ENCODE results near the gene G3BP2. TPM values are rescaled to one million over a fixed set of nuclear protein-coding genes. Genes with fewer than 3 reads are reported as not detected.
"Not testable (repeated sequence)": the region's sequence is repeated elsewhere in the genome, so short reads cannot be mapped to it uniquely, and the experiment has no call there.

The G3BP2 gene
- total RNA-seq: 100 to 1,000 TPM; 249 to 251 TPM

GRCh38 chr4:75673027-75673958 lies at the start of gene G3BP2:
TSS of gene G3BP2 (minus strand) at chr4:75673411. CDS start at chr4:75662025, 11,386 bp downstream.
- H3K4me3 Mint-ChIP-seq: peak within 1 kb of the TSS; percentile 99

DNA sequence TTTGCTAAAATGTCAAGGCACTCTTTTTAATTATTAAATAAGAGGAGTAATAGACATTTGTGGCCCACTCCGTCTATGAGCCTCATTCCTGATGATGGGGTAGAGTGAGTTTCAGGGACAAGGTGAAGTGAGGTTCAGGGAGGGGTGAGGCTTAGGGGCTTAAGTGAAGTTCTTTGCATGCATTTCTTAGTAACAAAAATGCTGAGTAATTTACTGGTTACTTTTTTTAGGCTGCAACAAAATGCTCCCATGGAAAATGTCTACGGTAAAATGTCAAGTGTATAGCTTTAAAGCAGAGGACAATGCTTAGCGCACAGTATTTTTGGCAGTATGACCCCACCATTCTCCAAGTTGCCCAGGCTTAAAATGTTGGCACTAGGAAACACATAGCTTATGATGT lies 49.2 kb upstream of the G3BP2 start:
- Mint-ChIP-seq H3K4me1 (peaks cover 42% of the 10 kb centered on the region), H3K27ac (no peak overlapping the region), H3K4me3 (no peak overlapping the region), H3K36me3 (peaks cover 9% of the 10 kb centered on the region), H3K27me3 (no peaks in the 10 kb centered on the region), H3K9me3 (no peaks in the 10 kb centered on the region)
- no peak for DNase-seq

More at GRCh38 chr4:75673027-75673958, at the start of gene G3BP2:
- peak; percentile 97 for DNase-seq
- peaks cover 39% of the 10 kb centered on the region for H3K4me1 Mint-ChIP-seq
- H3K27me3 Mint-ChIP-seq: no peaks in the 10 kb centered on the region
- H3K36me3 Mint-ChIP-seq: peaks cover 28% of the 10 kb centered on the region
- H3K9me3 Mint-ChIP-seq: no peaks in the 10 kb centered on the region
- peak within 1 kb of the TSS; percentile 99 for H3K27ac Mint-ChIP-seq

DNA sequence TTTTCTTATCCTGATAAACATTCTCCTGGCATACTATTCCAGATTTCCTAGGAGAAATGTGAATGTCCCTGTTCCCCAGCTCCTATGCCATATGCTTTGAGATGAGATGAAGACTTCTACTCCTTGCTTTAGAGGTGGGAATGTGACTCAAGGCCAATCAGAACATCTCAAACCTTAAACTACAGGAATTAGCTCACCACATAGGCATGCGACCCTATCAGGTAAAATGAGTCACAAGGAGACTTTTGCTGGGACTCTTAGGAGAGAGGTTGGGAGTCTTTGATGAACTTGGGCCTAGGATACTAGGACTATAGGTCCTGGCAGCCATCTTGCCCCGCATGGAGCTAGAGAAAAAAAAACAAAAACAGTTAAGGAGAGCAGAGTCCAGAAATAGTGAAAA lies 45.3 kb upstream of the G3BP2 start:
- peaks cover 2% of the 10 kb centered on the region for H3K36me3 Mint-ChIP-seq
- H3K27ac Mint-ChIP-seq: no peak overlapping the region
- no peak overlapping the region for H3K4me3 Mint-ChIP-seq
- H3K27me3 Mint-ChIP-seq: no peaks in the 10 kb centered on the region
- no peaks in the 10 kb centered on the region for H3K9me3 Mint-ChIP-seq
- DNase-seq: no peak
- H3K4me1 Mint-ChIP-seq: peaks cover 27% of the 10 kb centered on the region

GRCh38 chr4:75717408-75717807 lies 44.2 kb upstream of the G3BP2 start:
- DNase-seq: no peak
- Mint-ChIP-seq H3K4me3 (no peak overlapping the region), H3K36me3 (peaks cover 2% of the 10 kb centered on the region), H3K27me3 (no peaks in the 10 kb centered on the region), H3K4me1 (peaks cover 19% of the 10 kb centered on the region), H3K27ac (no peak overlapping the region), H3K9me3 (no peaks in the 10 kb centered on the region)

GRCh38 chr4:75716054-75716453 lies 42.8 kb upstream of the G3BP2 start:
- H3K27me3 Mint-ChIP-seq, H3K27ac Mint-ChIP-seq, H3K9me3 Mint-ChIP-seq, H3K36me3 Mint-ChIP-seq, DNase-seq, H3K4me3 Mint-ChIP-seq: not testable (repeated sequence)
- H3K4me1 Mint-ChIP-seq: peaks cover 12% of the 10 kb centered on the region

DNA sequence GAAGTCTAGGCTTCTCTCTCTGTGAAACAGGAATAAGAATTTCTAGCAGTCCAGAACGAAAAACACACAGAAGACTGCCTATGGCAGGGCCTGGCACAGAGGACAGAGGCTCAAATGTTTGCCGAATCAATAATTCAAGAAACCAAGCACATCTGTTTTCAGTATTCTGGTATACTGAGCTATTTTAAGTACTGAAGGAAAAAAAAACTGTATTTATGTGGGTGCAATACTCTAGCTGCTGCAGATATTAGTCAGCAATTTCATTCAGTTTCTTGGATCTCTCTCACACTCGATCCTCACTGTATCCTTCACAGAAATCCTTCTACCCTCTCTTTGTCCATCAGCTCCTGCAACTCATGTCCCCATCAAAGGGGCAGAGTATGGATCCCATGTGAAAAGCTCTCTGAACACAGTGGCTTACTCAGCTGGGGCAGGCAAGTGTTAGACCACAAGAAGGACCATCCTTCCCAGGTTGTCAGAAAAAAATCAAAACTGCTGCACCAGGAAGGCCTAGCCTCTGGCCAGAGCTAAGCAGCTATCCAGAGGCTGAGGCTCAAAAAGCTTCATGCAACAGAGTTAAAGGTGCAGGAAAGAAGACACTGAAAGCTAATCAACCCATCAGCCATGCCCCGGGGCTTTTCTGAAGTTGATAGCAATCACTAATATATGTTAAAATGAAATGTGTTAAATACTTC lies 42.0 kb upstream of the G3BP2 start:
- no peak overlapping the region for H3K4me3 Mint-ChIP-seq
- DNase-seq: no peak
- H3K27me3 Mint-ChIP-seq: no peaks in the 10 kb centered on the region
- H3K4me1 Mint-ChIP-seq: peaks cover 12% of the 10 kb centered on the region
- no peaks in the 10 kb centered on the region for H3K9me3 Mint-ChIP-seq
- peaks cover 2% of the 10 kb centered on the region for H3K36me3 Mint-ChIP-seq
- no peak overlapping the region for H3K27ac Mint-ChIP-seq

- Mint-ChIP-seq H3K27me3 (no peaks in the 10 kb centered on the region), H3K9me3 (no peaks in the 10 kb centered on the region), H3K4me1 (peaks cover 14% of the 10 kb centered on the region), H3K36me3 (peaks cover 2% of the 10 kb centered on the region), H3K27ac (no peak overlapping the region), H3K4me3 (no peak overlapping the region)
- no peak for DNase-seq
Observed at GRCh38 chr4:75714704-75715103, 41.5 kb upstream of the G3BP2 start.

DNA sequence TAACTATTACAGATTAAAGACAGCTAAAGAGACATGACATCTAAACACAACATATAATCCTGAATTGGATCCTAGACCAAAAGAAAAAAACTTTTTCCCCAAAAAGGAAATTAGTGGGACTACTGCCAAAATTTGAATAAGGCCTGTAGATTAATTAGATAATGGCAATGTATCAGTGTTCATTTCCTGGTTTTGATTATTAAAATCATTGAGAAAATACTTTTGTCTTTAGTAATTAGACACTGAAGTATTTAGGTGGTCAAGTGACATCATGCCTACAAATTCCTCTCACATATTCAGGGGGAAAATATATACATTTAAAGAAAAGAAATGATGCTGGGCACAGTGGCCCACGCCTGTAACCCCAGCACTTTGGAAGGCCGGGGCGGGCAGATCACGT lies 40.8 kb upstream of the G3BP2 start:
- DNase-seq: no peak
- H3K36me3 Mint-ChIP-seq: peaks cover 2% of the 10 kb centered on the region
- H3K9me3 Mint-ChIP-seq: no peaks in the 10 kb centered on the region
- H3K27me3 Mint-ChIP-seq: no peaks in the 10 kb centered on the region
- H3K27ac Mint-ChIP-seq: no peak overlapping the region
- H3K4me3 Mint-ChIP-seq: no peak overlapping the region
- peaks cover 14% of the 10 kb centered on the region for H3K4me1 Mint-ChIP-seq

DNA sequence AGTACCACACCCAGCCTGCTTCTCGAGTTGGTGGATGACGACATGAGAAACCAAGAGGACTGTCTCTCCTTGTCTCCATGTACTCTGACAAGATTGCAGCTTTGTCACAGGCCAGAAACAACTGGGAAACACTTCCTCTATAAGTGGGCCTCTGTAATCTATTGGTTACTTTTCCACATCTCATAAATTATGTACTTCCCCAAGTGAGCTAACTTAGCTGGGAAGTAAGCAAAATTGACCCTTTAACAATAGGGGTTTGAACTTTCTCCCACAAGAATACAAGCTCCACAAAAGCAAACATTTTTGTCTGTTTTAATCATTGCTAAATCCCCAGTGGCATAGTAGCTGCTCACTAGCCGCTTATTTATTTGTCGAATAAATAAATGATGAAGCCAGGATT lies 37.0 kb upstream of the G3BP2 start:
- Mint-ChIP-seq H3K9me3 (no peaks in the 10 kb centered on the region), H3K36me3 (no peaks in the 10 kb centered on the region), H3K27ac (no peak overlapping the region), H3K4me1 (peaks cover 18% of the 10 kb centered on the region), H3K27me3 (no peaks in the 10 kb centered on the region), H3K4me3 (no peak overlapping the region)
- DNase-seq: no peak

DNA sequence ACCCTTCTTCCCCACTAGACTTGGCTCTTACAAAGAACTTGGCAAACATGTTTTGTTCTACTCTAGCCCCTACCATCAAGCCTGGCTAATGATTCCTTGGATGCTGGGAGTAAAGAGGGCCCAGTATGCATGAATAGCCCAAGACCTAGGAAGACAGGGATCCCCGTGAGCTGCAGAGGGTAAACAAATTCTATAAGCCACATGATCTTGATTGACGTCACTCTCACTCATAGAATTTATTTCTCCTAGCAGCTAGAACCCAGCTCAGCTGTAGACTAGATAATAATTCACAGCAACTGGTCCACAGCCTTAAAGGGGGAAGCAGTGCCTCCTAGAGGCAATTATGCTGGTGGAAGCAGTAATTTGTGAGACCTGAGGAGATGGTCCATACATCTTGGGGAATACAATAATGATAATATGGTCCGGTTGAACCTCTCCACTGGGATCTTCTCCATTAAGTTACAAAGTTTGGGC lies 35.0 kb upstream of the G3BP2 start:
- Mint-ChIP-seq H3K4me3 (no peak overlapping the region), H3K27ac (peak overlapping the region; percentile 61)

GRCh38 chr4:75705198-75705977 lies 32.2 kb upstream of the G3BP2 start:
- no peak overlapping the region for H3K4me3 Mint-ChIP-seq
- H3K27me3 Mint-ChIP-seq: no peaks in the 10 kb centered on the region
- H3K4me1 Mint-ChIP-seq: peaks cover 9% of the 10 kb centered on the region
- no peak for DNase-seq
- no peaks in the 10 kb centered on the region for H3K9me3 Mint-ChIP-seq
- no peak overlapping the region for H3K27ac Mint-ChIP-seq
- H3K36me3 Mint-ChIP-seq: no peaks in the 10 kb centered on the region

More for the DNA sequence above, 35.0 kb upstream of the G3BP2 start:
- H3K9me3 Mint-ChIP-seq: no peaks in the 10 kb centered on the region
- peak; percentile 44 for DNase-seq
- H3K36me3 Mint-ChIP-seq: no peaks in the 10 kb centered on the region
- H3K27me3 Mint-ChIP-seq: no peaks in the 10 kb centered on the region
- H3K4me1 Mint-ChIP-seq: peaks cover 11% of the 10 kb centered on the region

- Mint-ChIP-seq H3K9me3 (no peaks in the 10 kb centered on the region), H3K27ac (no peak overlapping the region), H3K27me3 (no peaks in the 10 kb centered on the region), H3K4me1 (peaks cover 16% of the 10 kb centered on the region), H3K4me3 (no peak overlapping the region), H3K36me3 (no peaks in the 10 kb centered on the region)
- no peak for DNase-seq
Observed at GRCh38 chr4:75702919-75703411, 29.8 kb upstream of the G3BP2 start.

DNA sequence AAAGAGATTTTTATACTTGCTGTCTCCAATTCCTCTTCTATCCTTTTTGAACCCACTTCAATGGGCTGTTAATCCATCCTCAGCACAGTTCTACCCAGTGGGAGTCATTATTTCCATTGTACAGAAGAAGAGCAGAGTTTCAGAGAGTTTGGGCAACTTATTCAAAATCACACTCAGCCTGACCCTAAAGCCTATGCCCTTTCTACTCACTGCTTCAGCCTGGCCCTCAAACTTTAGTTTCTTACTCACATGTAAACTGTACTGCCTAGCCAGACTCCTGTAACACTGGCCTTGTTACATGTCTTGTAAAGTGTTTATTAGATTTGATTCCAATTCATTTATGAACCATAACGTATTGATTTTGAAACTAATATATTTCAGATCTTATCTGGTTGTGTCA lies 26.1 kb upstream of the G3BP2 start:
- H3K4me1 Mint-ChIP-seq: peaks cover 37% of the 10 kb centered on the region
- H3K4me3 Mint-ChIP-seq: no peak overlapping the region
- H3K27me3 Mint-ChIP-seq: no peaks in the 10 kb centered on the region
- no peak for DNase-seq
- H3K9me3 Mint-ChIP-seq: no peaks in the 10 kb centered on the region
- peak overlapping the region; percentile 76 for H3K27ac Mint-ChIP-seq
- H3K36me3 Mint-ChIP-seq: peaks cover 3% of the 10 kb centered on the region

DNA sequence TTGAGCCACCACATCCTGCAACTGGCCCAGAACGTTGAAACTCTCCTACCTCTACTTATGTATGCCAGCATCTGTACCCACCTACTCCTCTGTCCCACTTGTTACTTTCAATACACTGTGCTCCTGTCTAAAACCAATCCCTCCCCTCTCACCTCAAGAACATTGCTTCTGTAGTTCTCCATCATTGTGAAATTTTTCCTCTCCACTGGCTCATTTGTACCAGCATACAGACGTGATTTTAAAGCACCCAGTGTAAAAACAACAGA lies 25.7 kb upstream of the G3BP2 start:
- no peaks in the 10 kb centered on the region for H3K9me3 Mint-ChIP-seq
- peaks cover 6% of the 10 kb centered on the region for H3K36me3 Mint-ChIP-seq
- no peak for DNase-seq
- H3K27me3 Mint-ChIP-seq: no peaks in the 10 kb centered on the region
- H3K4me1 Mint-ChIP-seq: peaks cover 37% of the 10 kb centered on the region
- H3K27ac Mint-ChIP-seq: peak overlapping the region; percentile 76
- peak overlapping the region; percentile 0 for H3K4me3 Mint-ChIP-seq
